Uterus (tissue), 4 donors: ENCODE results near the gene WDPCP. TPM values are rescaled to one million over a fixed set of nuclear protein-coding genes. Genes with fewer than 3 reads are reported as not detected.

Experiments
- DNase-seq, 2 donors: peaks; one replicate each; pipeline ENCODE4 v3.0.0-alpha.2; 2019 to 2020
- H3K27ac ChIP-seq, 2 donors: fragments of 200-600 bp; sonication (generic); 1 replicate in 1 of 2; 2 replicates in 1 of 2; pipeline ENCODE4 v1.5.1; 2016 to 2018
- H3K27me3 ChIP-seq, 2 donors: fragments of 200-600 bp; sonication (generic); one replicate each; pipeline ENCODE4 v1.5.1; 2018 to 2019; ENCODE audit warnings: control low read depth in 1 of 2
- H3K36me3 ChIP-seq, 2 donors: fragments of 200-600 bp; sonication (generic); one replicate each; pipeline ENCODE4 v1.5.1; 2019; ENCODE audit warnings: control low read depth in 1 of 2
- H3K4me1 ChIP-seq, 2 donors: fragments of 200-600 bp; sonication (generic); one replicate each; pipeline ENCODE4 v1.5.1; 2018 to 2019; ENCODE audit warnings: control low read depth in 1 of 2
- H3K4me3 ChIP-seq, 2 donors: fragments of 200-600 bp; sonication (generic); 1 replicate in 1 of 2; 2 replicates in 1 of 2; pipeline ENCODE4 v1.5.1; 2018 to 2019; ENCODE audit warnings: mild to moderate bottlenecking in 1 of 2
- H3K9me3 ChIP-seq, 2 donors: fragments of 200-600 bp; sonication (generic); one replicate each; pipeline ENCODE4 v1.5.1; 2019; ENCODE audit warnings: control low read depth in 1 of 2
- POLR2A ChIP-seq, 2 donors: fragments of 450-650 bp; IDR thresholded peaks; one replicate each; pipeline ENCODE4 v1.6.1; 2016; ENCODE audit warnings: antibody characterized with exemption in 2 of 2, mild to moderate bottlenecking in 1 of 2, moderate library complexity in 1 of 2
- intact Hi-C: fragments of 100-400 bp; cut with DNase I; formaldehyde crosslinking; loops from one replicate; pipeline ENCODE4 v1.15.1; 2023; ENCODE audit warnings: low total_unique reads
- total RNA-seq, 4 donors: library from RNA; depleted of rRNA in 3 of 4; stranded (reverse); fragments of >200 nt in 3 of 4; gene quantifications; one replicate each; pipeline versions ENCODE4 v1.1.0 to v1.2.4, GENCODE V29; 2014 to 2023
- TF ChIP-seq, protein P1 (sequence below), 4 experiments: fragments of 200-600 bp in 2 of 4; fragments of 450-650 bp in 2 of 4; sonication (generic) in 2 of 4; IDR thresholded peaks; one replicate each; pipeline ENCODE4 v1.5.1; 2016 to 2019; ENCODE audit warnings: antibody characterized with exemption in 4 of 4, mild to moderate bottlenecking in 2 of 4, moderate library complexity in 1 of 4
- donor health status: DM: yes; HTN: yes; CAD: no.

WDPCP gene
- total RNA-seq, 4 donors from 2014 or later = 8.8 to 39.8 (median 29.7) TPM

DNA sequence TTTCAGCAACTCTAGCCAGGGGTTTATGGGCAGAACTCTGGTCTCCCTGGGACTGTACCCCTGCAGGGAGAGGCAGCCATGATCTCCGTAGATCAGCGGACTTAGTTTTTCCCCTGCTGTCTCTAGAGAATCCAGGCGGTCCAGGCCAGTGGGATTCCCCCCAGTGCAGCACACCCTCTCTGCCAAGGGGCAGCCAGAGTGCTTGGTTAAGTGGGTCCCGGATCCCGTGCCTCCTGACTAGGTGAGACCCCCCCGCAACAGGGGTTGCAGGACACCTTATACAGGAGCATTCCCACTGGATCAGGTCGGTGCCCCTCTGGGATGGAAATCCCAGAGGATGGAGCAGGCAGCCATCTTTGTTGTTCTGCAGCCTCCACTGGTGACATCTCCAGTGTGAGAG lies 33.0 kb downstream of the WDPCP start:
- no peaks in the 10 kb centered on the region for H3K27me3 ChIP-seq
- H3K4me1 ChIP-seq = no peaks in the 10 kb centered on the region
- H3K9me3 ChIP-seq = peaks cover 0 to 12% of the 10 kb centered on the region in 2 donors
- H3K36me3 ChIP-seq = no peaks in the 10 kb centered on the region
- no peak overlapping the region for H3K4me3 ChIP-seq
- no peak for DNase-seq
- TF ChIP-seq, protein P1, sequence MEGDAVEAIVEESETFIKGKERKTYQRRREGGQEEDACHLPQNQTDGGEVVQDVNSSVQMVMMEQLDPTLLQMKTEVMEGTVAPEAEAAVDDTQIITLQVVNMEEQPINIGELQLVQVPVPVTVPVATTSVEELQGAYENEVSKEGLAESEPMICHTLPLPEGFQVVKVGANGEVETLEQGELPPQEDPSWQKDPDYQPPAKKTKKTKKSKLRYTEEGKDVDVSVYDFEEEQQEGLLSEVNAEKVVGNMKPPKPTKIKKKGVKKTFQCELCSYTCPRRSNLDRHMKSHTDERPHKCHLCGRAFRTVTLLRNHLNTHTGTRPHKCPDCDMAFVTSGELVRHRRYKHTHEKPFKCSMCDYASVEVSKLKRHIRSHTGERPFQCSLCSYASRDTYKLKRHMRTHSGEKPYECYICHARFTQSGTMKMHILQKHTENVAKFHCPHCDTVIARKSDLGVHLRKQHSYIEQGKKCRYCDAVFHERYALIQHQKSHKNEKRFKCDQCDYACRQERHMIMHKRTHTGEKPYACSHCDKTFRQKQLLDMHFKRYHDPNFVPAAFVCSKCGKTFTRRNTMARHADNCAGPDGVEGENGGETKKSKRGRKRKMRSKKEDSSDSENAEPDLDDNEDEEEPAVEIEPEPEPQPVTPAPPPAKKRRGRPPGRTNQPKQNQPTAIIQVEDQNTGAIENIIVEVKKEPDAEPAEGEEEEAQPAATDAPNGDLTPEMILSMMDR (IDR thresholded peaks at IDR 0.05) = no peak
- TF ChIP-seq POLR2A (IDR thresholded peaks at IDR 0.05) = no peak
- intact Hi-C loops = no loop called here
- H3K27ac ChIP-seq = no peak overlapping the region

- H3K27me3 ChIP-seq = no peaks in the 10 kb centered on the region
- H3K9me3 ChIP-seq = peaks cover 0 to 3% of the 10 kb centered on the region in 2 donors
- H3K4me1 ChIP-seq = no peaks in the 10 kb centered on the region
- intact Hi-C loops = no loop called here
- peak overlapping the region in 1 of 2 donors; percentile 48 for H3K27ac ChIP-seq
- TF ChIP-seq, protein P1 (IDR thresholded peaks at IDR 0.05) = no peak
- TF ChIP-seq POLR2A (IDR thresholded peaks at IDR 0.05) = no peak
- no peaks in the 10 kb centered on the region for H3K36me3 ChIP-seq
- no peak for DNase-seq
- H3K4me3 ChIP-seq = no peak overlapping the region
Observed at GRCh38 chr2:63553049-63553448, 35.2 kb downstream of the WDPCP start.

GRCh38 chr2:63545023-63545422 lies 43.3 kb downstream of the WDPCP start:
- intact Hi-C loops = no loop called here
- H3K9me3 ChIP-seq = no peaks in the 10 kb centered on the region
- no peak for DNase-seq
- H3K27me3 ChIP-seq = no peaks in the 10 kb centered on the region
- H3K36me3 ChIP-seq = no peaks in the 10 kb centered on the region
- TF ChIP-seq, protein P1 (IDR thresholded peaks at IDR 0.05) = no peak
- TF ChIP-seq POLR2A (IDR thresholded peaks at IDR 0.05) = no peak
- no peak overlapping the region for H3K4me3 ChIP-seq
- no peak overlapping the region for H3K27ac ChIP-seq
- H3K4me1 ChIP-seq = no peaks in the 10 kb centered on the region

DNA sequence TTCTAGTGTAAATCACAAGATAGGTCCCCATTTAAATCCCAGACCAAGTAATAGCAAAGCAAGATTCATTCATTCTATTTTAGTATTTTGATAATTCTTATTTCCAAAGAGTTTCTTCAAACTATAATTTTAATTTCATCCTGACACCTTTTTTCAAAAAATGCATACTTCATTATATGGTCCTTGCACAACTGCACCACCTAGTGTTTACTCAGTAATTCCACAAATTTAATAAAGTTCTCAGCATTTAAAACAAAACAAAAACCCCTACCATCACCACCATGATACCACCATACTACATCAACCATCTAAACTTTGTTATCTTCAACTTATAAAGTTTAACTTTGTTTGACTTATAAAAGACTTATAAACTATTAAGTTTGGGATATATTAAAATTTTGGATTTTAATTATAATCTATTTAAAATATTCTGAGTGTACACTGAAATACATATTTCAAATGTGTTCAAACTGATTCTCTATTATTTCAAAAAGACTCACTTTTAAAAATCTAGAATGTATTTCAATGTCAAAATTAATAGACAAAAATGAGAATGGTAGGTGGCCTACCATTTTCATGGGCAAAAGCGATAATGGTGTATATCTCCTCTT lies 44.2 kb downstream of the WDPCP start:
- no peak for DNase-seq
- H3K4me1 ChIP-seq = no peaks in the 10 kb centered on the region
- intact Hi-C loops = no loop called here
- H3K4me3 ChIP-seq = no peak overlapping the region
- TF ChIP-seq POLR2A (IDR thresholded peaks at IDR 0.05) = no peak
- TF ChIP-seq, protein P1 (IDR thresholded peaks at IDR 0.05) = peak in 2 of 4 experiments; percentile 19
- no peaks in the 10 kb centered on the region for H3K27me3 ChIP-seq
- H3K9me3 ChIP-seq = no peaks in the 10 kb centered on the region
- H3K36me3 ChIP-seq = no peaks in the 10 kb centered on the region
- no peak overlapping the region for H3K27ac ChIP-seq

GRCh38 chr2:63539416-63540162 lies 48.7 kb downstream of the WDPCP start:
- DNase-seq = no peak
- Histone ChIP-seq H3K4me1 (no peaks in the 10 kb centered on the region), H3K27me3 (no peaks in the 10 kb centered on the region), H3K36me3 (no peaks in the 10 kb centered on the region), H3K4me3 (no peak overlapping the region), H3K27ac (no peak overlapping the region), H3K9me3 (no peaks in the 10 kb centered on the region)
- no peak for TF ChIP-seq POLR2A (IDR thresholded peaks at IDR 0.05)
- TF ChIP-seq, protein P1 (IDR thresholded peaks at IDR 0.05) = no peak
- intact Hi-C loops = no loop called here
